ENCODE measurements around the gene ADGRV1.

GRCh38 chr5:90882448-90882847 is 323.9 kb downstream of the ADGRV1 start:
- TF ChIP-seq CTCF (IDR thresholded peaks at IDR 0.05; ENCODE audit: low read depth, low read length, poor library complexity, severe bottlenecking) (no peak), EZH2phosphoT487 (IDR thresholded peaks at IDR 0.05; ENCODE audit: borderline replicate concordance, low read length) (no peak)

Data from DOHH2 (cell line).